CD4-positive, alpha-beta memory T cell (primary cell): ENCODE results near the gene IFIT2. TPM values are rescaled to one million over a fixed set of nuclear protein-coding genes. Genes with fewer than 3 reads are reported as not detected.
"Not testable (repeated sequence)": the region's sequence is repeated elsewhere in the genome, so short reads cannot be mapped to it uniquely, and the experiment has no call there.

Experiments
- CTCF ChIA-PET: fragments of 350-600 bp; sonication (Branson Sonifier 250); formaldehyde crosslinking; loops from one replicate; lab custom pipeline; 2021; ENCODE audit warnings: inconsistent platforms; ENCODE audit not compliant: partially characterized antibody; lab: Charles Lee
- POLR2A ChIA-PET: fragments of 350-600 bp; sonication (Branson Sonifier 250); formaldehyde crosslinking; loops from one replicate; lab custom pipeline; 2021; ENCODE audit not compliant: partially characterized antibody; lab: Charles Lee
- DNase-seq, 5 donors: peaks; one replicate each; pipeline versions ENCODE4 v3.0.0 to v3.0.0-alpha.2; 2020 to 2022; ENCODE audit warnings: mixed read lengths in 1 of 5
- H3K27ac ChIP-seq: one replicate; pipeline ENCODE4 v1.7.0; 2013; ENCODE audit warnings: low read depth, low read length
- H3K27me3 ChIP-seq: 2 replicates; pipeline ENCODE4 v1.7.0; 2013; ENCODE audit warnings: mild to moderate bottlenecking, low read length, moderate library complexity; ENCODE audit not compliant: insufficient read depth
- H3K36me3 ChIP-seq: 2 replicates; pipeline ENCODE4 v1.7.0; 2013; ENCODE audit warnings: mild to moderate bottlenecking, low read length, moderate library complexity; ENCODE audit not compliant: insufficient read depth
- H3K4me1 ChIP-seq: 2 replicates; pipeline ENCODE4 v1.7.0; 2013; ENCODE audit warnings: mild to moderate bottlenecking, low read length, moderate library complexity; ENCODE audit not compliant: insufficient read depth
- H3K4me3 ChIP-seq, 2 donors: one replicate each; pipeline ENCODE4 v1.7.0; 2013; ENCODE audit warnings: low read length in 2 of 2, mild to moderate bottlenecking in 1 of 2
- H3K9me3 ChIP-seq, 2 donors: one replicate each; pipeline ENCODE4 v1.7.0; 2013; ENCODE audit warnings: low read length in 2 of 2, control low read depth in 1 of 2; ENCODE audit not compliant: control insufficient read depth in 1 of 2
- H3K27ac Mint-ChIP-seq, 7 donors: one replicate each; pipeline ENCODE4 v1.8.0; 2020 to 2021; ENCODE audit warnings: mixed read lengths in 7 of 7, mild to moderate bottlenecking in 6 of 7, inconsistent platforms in 3 of 7, moderate library complexity in 3 of 7
- H3K27me3 Mint-ChIP-seq, 2 donors: one replicate each; pipeline ENCODE4 v1.8.0; 2020 to 2021; ENCODE audit warnings: mixed read lengths in 2 of 2
- H3K36me3 Mint-ChIP-seq, 2 donors: one replicate each; pipeline ENCODE4 v1.8.0; 2020 to 2021; ENCODE audit warnings: mixed read lengths in 2 of 2, inconsistent platforms in 1 of 2, mild to moderate bottlenecking in 1 of 2
- H3K4me1 Mint-ChIP-seq, 4 donors: one replicate each; pipeline ENCODE4 v1.8.0; 2020 to 2021; ENCODE audit warnings: mixed read lengths in 4 of 4, mild to moderate bottlenecking in 1 of 4
- H3K4me3 Mint-ChIP-seq, 8 donors: one replicate each; pipeline ENCODE4 v1.8.0; 2020 to 2021; ENCODE audit warnings: mixed read lengths in 8 of 8, mild to moderate bottlenecking in 7 of 8, moderate library complexity in 6 of 8, inconsistent platforms in 3 of 8
- H3K9me3 Mint-ChIP-seq, 8 donors: one replicate each; pipeline ENCODE4 v1.8.0; 2020 to 2021; ENCODE audit warnings: mixed read lengths in 8 of 8, mild to moderate bottlenecking in 5 of 8, inconsistent platforms in 3 of 8, moderate library complexity in 1 of 8
- intact Hi-C: fragments of 100-400 bp; cut with micrococcal nuclease; formaldehyde crosslinking; loops from one replicate; pipeline ENCODE4 v1.15.1; 2023
- polyA plus RNA-seq, 2 donors: library from polyadenylated mRNA; unstranded; fragments of 300-500 nt; fragmentation: Illumina TruSeq; gene quantifications; one replicate each; pipeline ENCODE4 v1.2.3, GENCODE V29; 2021
- total RNA-seq, 2 experiments: library from RNA; stranded (reverse); gene quantifications; one replicate each; pipeline ENCODE4 v1.2.3, GENCODE V29; 2021

Gene IFIT2
- total and polyA plus RNA-seq, 4 experiments from 2014 or later = 3.5 to 10.7 (median 9.8) TPM

- Mint-ChIP-seq H3K27ac (no peak overlapping the region), H3K27me3 (peaks cover 0 to 4% of the 10 kb centered on the region in 2 donors), H3K9me3 (no peaks in the 10 kb centered on the region), H3K4me1 (peaks cover 45 to 73% (median 53%) of the 10 kb centered on the region in 4 donors), H3K36me3 (no peaks in the 10 kb centered on the region), H3K4me3 (peak overlapping the region; percentile 23 to 97 (median 46))
- no peak overlapping the region for H3K4me3 ChIP-seq
- no peak overlapping the region for H3K27ac ChIP-seq
- no peaks in the 10 kb centered on the region for H3K27me3 ChIP-seq
- peaks cover 62% of the 10 kb centered on the region for H3K4me1 ChIP-seq
- no peaks in the 10 kb centered on the region for H3K9me3 ChIP-seq
- ChIA-PET POLR2A (interaction anchor here (2.3 kb wide), 1 partner anchor 84 kb away, joined by 9 read pairs; the partner anchor contains the start of gene IFIT5), CTCF (interaction anchor here (0.5 kb wide), 1 partner anchor 1539 kb away, joined by 3 read pairs; no protein-coding TSS in a partner anchor)
- H3K36me3 ChIP-seq = no peaks in the 10 kb centered on the region
- DNase-seq = no peak
- intact Hi-C loops = no loop called here
These were observed 27.3 kb downstream of the IFIT2 start for GRCh38 chr10:89329151-89329550.

- POLR2A ChIA-PET, H3K36me3 Mint-ChIP-seq, H3K9me3 Mint-ChIP-seq, H3K27ac ChIP-seq, H3K36me3 ChIP-seq, H3K27me3 ChIP-seq, DNase-seq, H3K27me3 Mint-ChIP-seq, H3K4me3 ChIP-seq, intact Hi-C loops, H3K9me3 ChIP-seq: not testable (repeated sequence)
- CTCF ChIA-PET = interaction anchor here (0.7 to 1.2 kb wide), 2 partner anchors 28 to 39 kb away, joined by 3 read pairs; partner anchors contain the start of gene IFIT2
- peaks cover 70% of the 10 kb centered on the region for H3K4me1 ChIP-seq
- peak overlapping the region in 1 of 7 donors; percentile 0 for H3K27ac Mint-ChIP-seq
- H3K4me3 Mint-ChIP-seq = peak overlapping the region in 5 of 8 donors; percentile 7 to 63 (median 37)
- H3K4me1 Mint-ChIP-seq = peaks cover 48 to 80% (median 58%) of the 10 kb centered on the region in 4 donors
These were observed 28.2 kb downstream of the IFIT2 start for GRCh38 chr10:89330014-89330413.

- no peak for DNase-seq
- no peaks in the 10 kb centered on the region for H3K9me3 Mint-ChIP-seq
- peak overlapping the region in 4 of 8 donors; percentile 7 to 51 (median 48) for H3K4me3 Mint-ChIP-seq
- CTCF ChIA-PET = interaction anchor here (0.7 to 1.2 kb wide), 2 partner anchors 29 to 38 kb away, joined by 3 read pairs; partner anchors contain the start of gene IFIT2
- H3K27me3 Mint-ChIP-seq = peaks cover 0 to 4% of the 10 kb centered on the region in 2 donors
- POLR2A ChIA-PET = no interaction called here
- Histone ChIP-seq H3K9me3 (no peaks in the 10 kb centered on the region), H3K4me3 (no peak overlapping the region), H3K4me1 (peaks cover 76% of the 10 kb centered on the region), H3K27ac (no peak overlapping the region), H3K27me3 (no peaks in the 10 kb centered on the region), H3K36me3 (no peaks in the 10 kb centered on the region)
- H3K4me1 Mint-ChIP-seq = peaks cover 52 to 87% (median 64%) of the 10 kb centered on the region in 4 donors
- H3K27ac Mint-ChIP-seq = peak overlapping the region in 5 of 7 donors; percentile 3 to 91 (median 65)
- intact Hi-C loops = no loop called here
- no peaks in the 10 kb centered on the region for H3K36me3 Mint-ChIP-seq
These were observed 28.8 kb downstream of the IFIT2 start for GRCh38 chr10:89330537-89331212.

GRCh38 chr10:89331487-89332122, 29.8 kb downstream of the IFIT2 start:
- POLR2A ChIA-PET = interaction anchor here (0.9 to 1.2 kb wide), 3 partner anchors 33 to 80 kb away, joined by 3 to 6 read pairs (median 3); no protein-coding TSS in a partner anchor
- CTCF ChIA-PET = interaction anchor here (1.1 to 1.7 kb wide), 5 partner anchors 27 to 87 kb away, joined by 3 to 9 read pairs (median 5); no protein-coding TSS in a partner anchor
- H3K9me3 Mint-ChIP-seq, DNase-seq, H3K36me3 Mint-ChIP-seq, H3K27me3 ChIP-seq, intact Hi-C loops, H3K9me3 ChIP-seq, H3K27me3 Mint-ChIP-seq, H3K36me3 ChIP-seq: not testable (repeated sequence)
- Histone ChIP-seq H3K27ac (peak overlapping the region; percentile 48), H3K4me3 (peak overlapping the region in 1 of 2 donors; percentile 24), H3K4me1 (peaks cover 79% of the 10 kb centered on the region)
- Mint-ChIP-seq H3K4me1 (peaks cover 56 to 90% (median 70%) of the 10 kb centered on the region in 4 donors), H3K4me3 (peak overlapping the region; percentile 81 to 89 (median 84)), H3K27ac (peak overlapping the region; percentile 91 to 99 (median 97))

- Histone ChIP-seq H3K4me3 (peak overlapping the region; percentile 10 to 24), H3K36me3 (no peaks in the 10 kb centered on the region), H3K27me3 (no peaks in the 10 kb centered on the region), H3K9me3 (no peaks in the 10 kb centered on the region), H3K27ac (peak overlapping the region; percentile 48), H3K4me1 (peaks cover 79% of the 10 kb centered on the region)
- Mint-ChIP-seq H3K4me1 (peaks cover 52 to 90% (median 70%) of the 10 kb centered on the region in 4 donors), H3K9me3 (no peaks in the 10 kb centered on the region), H3K27ac (peak overlapping the region; percentile 91 to 99 (median 97)), H3K36me3 (no peaks in the 10 kb centered on the region), H3K27me3 (peaks cover 0 to 4% of the 10 kb centered on the region in 2 donors), H3K4me3 (peak overlapping the region; percentile 81 to 89 (median 84))
- intact Hi-C loops = no loop called here
- DNase-seq = peak; percentile 55 to 70 (median 59)
- ChIA-PET POLR2A (interaction anchor here (0.9 to 1.2 kb wide), 3 partner anchors 33 to 80 kb away, joined by 3 to 6 read pairs (median 3); no protein-coding TSS in a partner anchor), CTCF (interaction anchor here (0.7 to 1.7 kb wide), 7 partner anchors 8 to 86 kb away, joined by 3 to 9 read pairs (median 4); partner anchors contain the start of gene IFIT5)
These were observed 30.3 kb downstream of the IFIT2 start for GRCh38 chr10:89332123-89332633.

- H3K9me3 Mint-ChIP-seq = no peaks in the 10 kb centered on the region
- H3K27me3 Mint-ChIP-seq = no peaks in the 10 kb centered on the region
- peaks cover 37 to 66% (median 53%) of the 10 kb centered on the region in 4 donors for H3K4me1 Mint-ChIP-seq
- peak overlapping the region in 3 of 8 donors; percentile 16 to 57 (median 38) for H3K4me3 Mint-ChIP-seq
- CTCF ChIA-PET = no interaction called here
- peaks cover 7 to 20% of the 10 kb centered on the region in 2 donors for H3K36me3 Mint-ChIP-seq
- intact Hi-C loops = no loop called here
- no peak overlapping the region for H3K27ac ChIP-seq
- POLR2A ChIA-PET = interaction anchor here (1.0 kb wide), 1 partner anchor 33 kb away, joined by 5 read pairs; no protein-coding TSS in a partner anchor
- no peaks in the 10 kb centered on the region for H3K27me3 ChIP-seq
- no peak overlapping the region for H3K4me3 ChIP-seq
- peak overlapping the region; percentile 42 to 91 (median 85) for H3K27ac Mint-ChIP-seq
- H3K36me3 ChIP-seq = peaks cover 13% of the 10 kb centered on the region
- no peak for DNase-seq
- H3K9me3 ChIP-seq = no peaks in the 10 kb centered on the region
- peaks cover 59% of the 10 kb centered on the region for H3K4me1 ChIP-seq
These were observed 33.4 kb downstream of the IFIT2 start for GRCh38 chr10:89335226-89335625.
